ENCODE data around the gene KATNIP.

The KATNIP gene

GRCh38 chr16:27522173-27522707, 27.7 kb upstream of the KATNIP start:
- no peak for TF ChIP-seq GATA2 (IDR thresholded peaks at IDR 0.05; ENCODE audit: low read depth, low read length)
- TF ChIP-seq GATA3 (IDR thresholded peaks at IDR 0.05; ENCODE audit: low read depth, low read length), result no peak

- TF ChIP-seq GATA2 (IDR thresholded peaks at IDR 0.05; ENCODE audit: low read depth, low read length) (no peak), GATA3 (IDR thresholded peaks at IDR 0.05; ENCODE audit: low read depth, low read length) (no peak)
Observed at GRCh38 chr16:27526180-27526579, 23.8 kb upstream of the KATNIP start.

GRCh38 chr16:27528294-27528693, 21.6 kb upstream of the KATNIP start:
- TF ChIP-seq GATA3 (IDR thresholded peaks at IDR 0.05; ENCODE audit: low read depth, low read length) (no peak), GATA2 (IDR thresholded peaks at IDR 0.05; ENCODE audit: low read depth, low read length) (no peak)

- TF ChIP-seq GATA2 (IDR thresholded peaks at IDR 0.05; ENCODE audit: low read depth, low read length) (no peak), GATA3 (IDR thresholded peaks at IDR 0.05; ENCODE audit: low read depth, low read length) (no peak)
Observed at GRCh38 chr16:27529962-27530361, 20.0 kb upstream of the KATNIP start.

GRCh38 chr16:27531186-27531585, 18.8 kb upstream of the KATNIP start:
- no peak for TF ChIP-seq GATA3 (IDR thresholded peaks at IDR 0.05; ENCODE audit: low read depth, low read length)
- no peak for TF ChIP-seq GATA2 (IDR thresholded peaks at IDR 0.05; ENCODE audit: low read depth, low read length)

GRCh38 chr16:27531826-27532800, 17.8 kb upstream of the KATNIP start:
- TF ChIP-seq GATA3 (IDR thresholded peaks at IDR 0.05; ENCODE audit: low read depth, low read length) (no peak), GATA2 (IDR thresholded peaks at IDR 0.05; ENCODE audit: low read depth, low read length) (no peak)

- TF ChIP-seq GATA3 (IDR thresholded peaks at IDR 0.05; ENCODE audit: low read depth, low read length) (no peak), GATA2 (IDR thresholded peaks at IDR 0.05; ENCODE audit: low read depth, low read length) (no peak)
Observed at GRCh38 chr16:27534256-27534655, 15.7 kb upstream of the KATNIP start.

- no peak for TF ChIP-seq GATA2 (IDR thresholded peaks at IDR 0.05; ENCODE audit: low read depth, low read length)
- no peak for TF ChIP-seq GATA3 (IDR thresholded peaks at IDR 0.05; ENCODE audit: low read depth, low read length)
Observed at GRCh38 chr16:27538528-27538927, 11.4 kb upstream of the KATNIP start.

GRCh38 chr16:27539120-27539519, 10.8 kb upstream of the KATNIP start:
- TF ChIP-seq GATA3 (IDR thresholded peaks at IDR 0.05; ENCODE audit: low read depth, low read length) (no peak), GATA2 (IDR thresholded peaks at IDR 0.05; ENCODE audit: low read depth, low read length) (no peak)

- no peak for TF ChIP-seq GATA2 (IDR thresholded peaks at IDR 0.05; ENCODE audit: low read depth, low read length)
- no peak for TF ChIP-seq GATA3 (IDR thresholded peaks at IDR 0.05; ENCODE audit: low read depth, low read length)
Observed at GRCh38 chr16:27539636-27540035, 10.3 kb upstream of the KATNIP start.

- TF ChIP-seq GATA2 (IDR thresholded peaks at IDR 0.05; ENCODE audit: low read depth, low read length) (no peak), GATA3 (IDR thresholded peaks at IDR 0.05; ENCODE audit: low read depth, low read length) (no peak)
Observed at GRCh38 chr16:27543801-27544200, 6.1 kb upstream of the KATNIP start.

- TF ChIP-seq GATA2 (IDR thresholded peaks at IDR 0.05; ENCODE audit: low read depth, low read length) (no peak), GATA3 (IDR thresholded peaks at IDR 0.05; ENCODE audit: low read depth, low read length) (no peak)
Observed at GRCh38 chr16:27544671-27545070, 5.3 kb upstream of the KATNIP start.

GRCh38 chr16:27547134-27547533, 2.8 kb upstream of the KATNIP start:
- no peak for TF ChIP-seq GATA3 (IDR thresholded peaks at IDR 0.05; ENCODE audit: low read depth, low read length)
- no peak for TF ChIP-seq GATA2 (IDR thresholded peaks at IDR 0.05; ENCODE audit: low read depth, low read length)

GRCh38 chr16:27547851-27548250, 2.1 kb upstream of the KATNIP start:
- TF ChIP-seq GATA3 (IDR thresholded peaks at IDR 0.05; ENCODE audit: low read depth, low read length), result no peak
- TF ChIP-seq GATA2 (IDR thresholded peaks at IDR 0.05; ENCODE audit: low read depth, low read length), result no peak

GRCh38 chr16:27549464-27549745, 539 bp upstream of the KATNIP start:
- no peak for TF ChIP-seq GATA2 (IDR thresholded peaks at IDR 0.05; ENCODE audit: low read depth, low read length)
- no peak for TF ChIP-seq GATA3 (IDR thresholded peaks at IDR 0.05; ENCODE audit: low read depth, low read length)

Measured in SH-SY5Y (cell line).